SK-N-MC (cell line): ENCODE data around the gene RBMS3.

Source experiments
- DNase-seq: peaks from one replicate; pipeline ENCODE4 v3.0.0-alpha.2; 2011; ENCODE audit warnings: low read depth, low spot score
- H3K27ac ChIP-seq: fragments of 200-600 bp; sonication (generic); 2 replicates; pipeline ENCODE4 v1.5.1; 2016; ENCODE audit warnings: mixed run types
- H3K36me3 ChIP-seq: fragments of 200-600 bp; sonication (generic); 2 replicates; pipeline ENCODE4 v1.6.1; 2017; ENCODE audit warnings: antibody characterized with exemption, low read length, mixed read lengths; ENCODE audit not compliant: insufficient read depth
- H3K4me3 ChIP-seq: fragments of 200-600 bp; sonication (generic); 2 replicates; pipeline ENCODE4 v1.5.1; 2016
- H3K9ac ChIP-seq: fragments of 200-600 bp; sonication (generic); 2 replicates; pipeline ENCODE4 v1.8.0; 2017; ENCODE audit warnings: mixed run types, mixed read lengths; ENCODE audit not compliant: insufficient read length
- H3K9me3 ChIP-seq: fragments of 200-600 bp; sonication (generic); 2 replicates; pipeline ENCODE4 v1.6.1; 2017; ENCODE audit warnings: low read depth, mild to moderate bottlenecking, antibody characterized with exemption, low read length, moderate library complexity, mixed read lengths
- EZH2 ChIP-seq: fragments of 200-600 bp; sonication (generic); IDR thresholded peaks from one replicate; pipeline ENCODE4 v1.6.1; 2017; ENCODE audit warnings: antibody characterized with exemption
- FOXP2 ChIP-seq: optimal IDR thresholded peaks from 2 replicates; pipeline ENCODE3; 2011; ENCODE audit warnings: mild to moderate bottlenecking, moderate library complexity; ENCODE audit not compliant: insufficient read depth; ENCODE audit errors: extremely low read length, control extremely low read depth
- POLR2AphosphoS5 ChIP-seq: IDR thresholded peaks from 2 replicates; pipeline ENCODE4 v1.6.1; 2012; ENCODE audit warnings: mild to moderate bottlenecking, low read depth, low read length, borderline replicate concordance

RBMS3 gene

GRCh38 chr3:29363110-29363509 lies 82.2 kb downstream of the RBMS3 start:
- Histone ChIP-seq H3K36me3 (no peaks in the 10 kb centered on the region), H3K27ac (no peak overlapping the region), H3K4me3 (no peak overlapping the region), H3K9me3 (no peaks in the 10 kb centered on the region), H3K9ac (no peak overlapping the region)
- TF ChIP-seq EZH2: no peak
- TF ChIP-seq POLR2AphosphoS5: no peak
- no peak for DNase-seq

DNA sequence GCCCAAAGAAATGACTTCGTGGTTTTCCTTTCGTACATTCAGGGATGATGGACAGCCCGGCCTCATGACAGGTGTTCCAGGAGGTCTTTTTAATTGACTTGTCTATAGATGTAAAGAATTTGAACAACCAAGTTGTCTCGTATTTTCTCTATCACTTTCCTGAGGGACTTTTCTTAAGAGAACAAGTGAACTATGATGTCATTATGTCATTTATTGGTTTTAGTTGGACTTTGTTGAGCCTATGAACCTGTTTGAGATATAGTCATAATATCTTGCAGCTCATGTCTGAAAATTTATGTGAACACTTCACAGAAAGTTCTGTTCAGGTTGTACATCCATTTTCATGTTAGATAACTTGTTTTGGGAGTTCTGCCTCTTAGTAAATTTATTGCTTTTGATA lies 89.2 kb downstream of the RBMS3 start:
- H3K9ac ChIP-seq: no peak overlapping the region
- no peaks in the 10 kb centered on the region for H3K9me3 ChIP-seq
- no peak overlapping the region for H3K27ac ChIP-seq
- H3K36me3 ChIP-seq: no peaks in the 10 kb centered on the region
- no peak overlapping the region for H3K4me3 ChIP-seq
- no peak for DNase-seq
- no peak for TF ChIP-seq EZH2
- no peak for TF ChIP-seq POLR2AphosphoS5
- TF ChIP-seq FOXP2: no peak

DNA sequence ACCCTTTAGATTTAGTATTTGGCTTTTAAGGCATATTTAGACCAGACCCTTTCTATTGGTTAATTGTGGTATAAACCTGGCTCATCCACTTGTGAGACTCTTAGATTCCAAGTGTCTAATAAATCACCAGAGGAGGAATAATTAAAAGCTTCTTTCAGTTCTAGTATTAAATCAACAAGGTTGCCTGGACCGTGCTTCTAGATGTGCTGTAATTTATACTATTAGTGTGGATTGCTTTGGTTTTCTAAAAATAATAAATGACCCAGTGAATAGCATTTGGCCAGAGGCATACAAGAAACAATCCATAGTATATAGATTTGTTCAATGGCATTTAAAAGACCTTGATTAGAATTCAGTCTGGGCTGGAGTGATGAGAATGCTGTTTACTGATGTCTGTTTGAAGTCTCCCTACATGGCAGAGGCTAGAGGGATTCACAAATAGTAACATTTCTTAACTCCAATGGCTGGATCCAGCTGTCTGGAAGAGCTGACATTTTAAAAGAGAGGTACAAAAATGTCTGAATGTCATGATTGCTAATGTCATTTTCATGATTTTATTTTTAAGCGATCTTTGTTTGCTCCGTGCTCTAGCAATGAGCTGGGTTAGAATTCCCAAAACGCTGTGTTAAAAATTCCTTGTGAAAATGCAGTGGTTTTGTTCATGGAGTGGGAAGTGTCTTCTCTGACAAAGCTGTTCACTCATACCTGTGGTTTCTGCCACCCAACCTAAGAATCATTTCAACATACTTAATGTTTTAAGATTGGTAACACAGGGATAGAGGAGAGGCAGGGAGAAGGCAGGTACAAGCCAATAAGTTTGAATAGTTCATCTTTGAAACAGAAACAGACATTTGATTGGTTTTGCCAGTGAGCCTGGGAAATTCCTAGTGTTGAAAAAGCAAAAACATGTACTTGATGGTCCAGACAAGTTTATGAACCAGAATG lies 89.9 kb downstream of the RBMS3 start:
- no peak overlapping the region for H3K27ac ChIP-seq
- no peak overlapping the region for H3K4me3 ChIP-seq
- H3K9me3 ChIP-seq: no peaks in the 10 kb centered on the region
- no peak overlapping the region for H3K9ac ChIP-seq
- DNase-seq: no peak
- no peak for TF ChIP-seq POLR2AphosphoS5
- TF ChIP-seq FOXP2: no peak
- no peak for TF ChIP-seq EZH2
- H3K36me3 ChIP-seq: no peaks in the 10 kb centered on the region

DNA sequence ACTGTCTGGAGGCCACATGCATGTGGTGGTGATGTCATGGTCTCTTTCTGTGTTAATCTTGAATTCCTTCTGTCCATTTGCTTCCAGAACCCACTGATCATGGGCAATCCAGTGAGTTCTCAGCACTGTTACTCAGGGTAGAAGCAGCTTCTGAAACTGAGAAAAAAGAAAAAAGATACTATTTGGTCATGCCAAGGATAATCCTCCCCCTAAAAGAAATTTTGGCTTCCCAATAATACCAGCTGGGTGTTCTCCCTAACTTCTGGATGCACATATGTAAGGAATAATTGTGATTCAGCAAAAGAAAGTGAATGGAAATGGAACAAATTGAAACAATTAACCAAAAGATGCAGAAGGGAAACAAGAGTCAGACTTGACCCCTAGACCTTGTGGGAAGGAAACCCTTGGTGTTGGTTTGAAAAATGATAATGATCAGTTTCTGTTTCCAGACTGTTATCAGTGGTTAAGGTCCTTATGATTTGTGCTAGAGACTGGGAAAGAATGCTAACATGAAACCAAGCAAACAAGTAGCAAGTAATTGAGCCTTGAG lies 92.3 kb downstream of the RBMS3 start:
- DNase-seq: no peak
- Histone ChIP-seq H3K9me3 (no peaks in the 10 kb centered on the region), H3K27ac (no peak overlapping the region), H3K36me3 (no peaks in the 10 kb centered on the region), H3K9ac (no peak overlapping the region), H3K4me3 (no peak overlapping the region)
- TF ChIP-seq EZH2 (no peak), POLR2AphosphoS5 (no peak), FOXP2 (no peak)

DNA sequence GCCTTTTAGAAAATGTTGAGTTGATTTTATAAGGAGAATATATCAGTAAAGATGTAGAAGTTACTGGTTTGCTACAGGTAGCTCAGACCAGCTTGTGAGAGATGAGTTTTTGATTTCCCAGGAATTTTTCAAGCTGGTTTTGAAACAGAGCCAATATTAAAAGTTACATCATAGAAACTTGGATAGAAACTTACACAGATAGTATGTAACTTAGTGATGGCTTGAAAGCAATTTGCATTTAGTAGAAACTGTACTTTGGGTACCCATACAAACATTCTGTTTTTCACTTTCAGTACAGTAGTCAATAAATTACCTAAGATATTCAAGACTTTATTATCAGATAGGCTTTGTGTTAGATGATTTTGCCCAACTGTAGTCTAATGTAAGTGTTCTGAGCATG lies 93.4 kb downstream of the RBMS3 start:
- H3K27ac ChIP-seq: no peak overlapping the region
- H3K36me3 ChIP-seq: no peaks in the 10 kb centered on the region
- no peak for TF ChIP-seq FOXP2
- TF ChIP-seq POLR2AphosphoS5: no peak
- no peak for TF ChIP-seq EZH2
- DNase-seq: no peak
- H3K9me3 ChIP-seq: no peaks in the 10 kb centered on the region
- no peak overlapping the region for H3K9ac ChIP-seq
- no peak overlapping the region for H3K4me3 ChIP-seq

GRCh38 chr3:29379097-29379496 lies 98.2 kb downstream of the RBMS3 start:
- Histone ChIP-seq H3K27ac (no peak overlapping the region), H3K9me3 (no peaks in the 10 kb centered on the region), H3K9ac (no peak overlapping the region), H3K36me3 (no peaks in the 10 kb centered on the region), H3K4me3 (no peak overlapping the region)
- no peak for DNase-seq
- no peak for TF ChIP-seq FOXP2
- no peak for TF ChIP-seq POLR2AphosphoS5
- TF ChIP-seq EZH2: no peak

GRCh38 chr3:29381595-29381994 lies 100.7 kb downstream of the RBMS3 start:
- no peak for TF ChIP-seq EZH2
- no peak for TF ChIP-seq POLR2AphosphoS5
- no peak for TF ChIP-seq FOXP2
- H3K27ac ChIP-seq: no peak overlapping the region
- no peaks in the 10 kb centered on the region for H3K9me3 ChIP-seq
- DNase-seq: no peak
- H3K36me3 ChIP-seq: no peaks in the 10 kb centered on the region
- no peak overlapping the region for H3K4me3 ChIP-seq
- no peak overlapping the region for H3K9ac ChIP-seq

GRCh38 chr3:29382409-29382808 lies 101.5 kb downstream of the RBMS3 start:
- DNase-seq: no peak
- TF ChIP-seq EZH2 (no peak), FOXP2 (no peak), POLR2AphosphoS5 (no peak)
- Histone ChIP-seq H3K36me3 (no peaks in the 10 kb centered on the region), H3K9me3 (no peaks in the 10 kb centered on the region), H3K27ac (no peak overlapping the region), H3K9ac (no peak overlapping the region), H3K4me3 (no peak overlapping the region)

GRCh38 chr3:29382845-29383244 lies 102.0 kb downstream of the RBMS3 start:
- no peak for DNase-seq
- H3K27ac ChIP-seq: no peak overlapping the region
- H3K36me3 ChIP-seq: no peaks in the 10 kb centered on the region
- no peak overlapping the region for H3K4me3 ChIP-seq
- H3K9me3 ChIP-seq: no peaks in the 10 kb centered on the region
- H3K9ac ChIP-seq: no peak overlapping the region
- no peak for TF ChIP-seq EZH2
- TF ChIP-seq FOXP2: no peak
- TF ChIP-seq POLR2AphosphoS5: no peak
